Ecto neural progenitor cell (in vitro differentiated cells): ENCODE measurements around the gene ANKRD45.
"Not testable (repeated sequence)": the region's sequence is repeated elsewhere in the genome, so short reads cannot be mapped to it uniquely, and the experiment has no call there.

Experiments used
- DNase-seq: peaks from one replicate; pipeline ENCODE4 v3.0.0-alpha.2; 2018; ENCODE audit warnings: low spot score

The ANKRD45 gene

GRCh38 chr1:173572201-173572873, 97.3 kb downstream of the ANKRD45 start:
- DNase-seq: no peak

GRCh38 chr1:173570370-173571007, 99.2 kb downstream of the ANKRD45 start:
- DNase-seq: no peak

GRCh38 chr1:173568483-173568882, 101.2 kb downstream of the ANKRD45 start:
- DNase-seq: no peak

GRCh38 chr1:173563846-173564245, 105.8 kb downstream of the ANKRD45 start:
- DNase-seq: not testable (repeated sequence)

GRCh38 chr1:173562813-173563212, 106.8 kb downstream of the ANKRD45 start:
- no peak for DNase-seq

- DNase-seq: no peak
Observed at GRCh38 chr1:173561263-173561662, 108.4 kb downstream of the ANKRD45 start.

GRCh38 chr1:173560285-173560880, 109.3 kb downstream of the ANKRD45 start:
- no peak for DNase-seq
